ENCODE data around the gene RP9.

RP9 gene

DNA sequence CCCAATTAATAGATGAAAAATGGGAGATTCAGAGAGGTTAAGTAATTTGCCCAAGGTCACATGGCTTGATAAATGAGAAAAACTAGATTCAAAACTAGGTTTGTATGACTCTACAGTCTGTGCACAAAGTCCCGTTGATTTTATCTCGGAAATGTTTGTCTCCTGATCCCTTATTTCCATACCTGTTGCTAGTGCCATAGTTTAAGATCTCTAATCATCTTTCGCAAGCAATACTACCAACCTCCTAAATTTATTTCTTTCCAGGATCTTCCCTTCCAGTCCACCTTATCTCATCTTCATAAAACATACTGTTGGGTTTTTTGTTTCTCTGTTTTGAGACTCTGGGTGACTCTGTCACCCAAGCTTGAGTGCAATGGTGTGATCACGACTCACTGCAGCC is 49.6 kb downstream of the RP9 start:
- no peak for TF ChIP-seq POLR2AphosphoS5 (IDR thresholded peaks at IDR 0.05; ENCODE audit: low read depth, low read length)
- no peak for TF ChIP-seq TAF1 (IDR thresholded peaks at IDR 0.05; ENCODE audit: borderline replicate concordance, insufficient read depth, low read length)
- no peak for TF ChIP-seq FOXP2 (optimal IDR thresholded peaks at IDR 0.05; ENCODE audit: borderline replicate concordance, extremely low read depth, extremely low read length, insufficient read depth)
- no peak for TF ChIP-seq SIN3A (IDR thresholded peaks at IDR 0.05; ENCODE audit: borderline replicate concordance, insufficient read depth, low read length)
- TF ChIP-seq, protein P1, sequence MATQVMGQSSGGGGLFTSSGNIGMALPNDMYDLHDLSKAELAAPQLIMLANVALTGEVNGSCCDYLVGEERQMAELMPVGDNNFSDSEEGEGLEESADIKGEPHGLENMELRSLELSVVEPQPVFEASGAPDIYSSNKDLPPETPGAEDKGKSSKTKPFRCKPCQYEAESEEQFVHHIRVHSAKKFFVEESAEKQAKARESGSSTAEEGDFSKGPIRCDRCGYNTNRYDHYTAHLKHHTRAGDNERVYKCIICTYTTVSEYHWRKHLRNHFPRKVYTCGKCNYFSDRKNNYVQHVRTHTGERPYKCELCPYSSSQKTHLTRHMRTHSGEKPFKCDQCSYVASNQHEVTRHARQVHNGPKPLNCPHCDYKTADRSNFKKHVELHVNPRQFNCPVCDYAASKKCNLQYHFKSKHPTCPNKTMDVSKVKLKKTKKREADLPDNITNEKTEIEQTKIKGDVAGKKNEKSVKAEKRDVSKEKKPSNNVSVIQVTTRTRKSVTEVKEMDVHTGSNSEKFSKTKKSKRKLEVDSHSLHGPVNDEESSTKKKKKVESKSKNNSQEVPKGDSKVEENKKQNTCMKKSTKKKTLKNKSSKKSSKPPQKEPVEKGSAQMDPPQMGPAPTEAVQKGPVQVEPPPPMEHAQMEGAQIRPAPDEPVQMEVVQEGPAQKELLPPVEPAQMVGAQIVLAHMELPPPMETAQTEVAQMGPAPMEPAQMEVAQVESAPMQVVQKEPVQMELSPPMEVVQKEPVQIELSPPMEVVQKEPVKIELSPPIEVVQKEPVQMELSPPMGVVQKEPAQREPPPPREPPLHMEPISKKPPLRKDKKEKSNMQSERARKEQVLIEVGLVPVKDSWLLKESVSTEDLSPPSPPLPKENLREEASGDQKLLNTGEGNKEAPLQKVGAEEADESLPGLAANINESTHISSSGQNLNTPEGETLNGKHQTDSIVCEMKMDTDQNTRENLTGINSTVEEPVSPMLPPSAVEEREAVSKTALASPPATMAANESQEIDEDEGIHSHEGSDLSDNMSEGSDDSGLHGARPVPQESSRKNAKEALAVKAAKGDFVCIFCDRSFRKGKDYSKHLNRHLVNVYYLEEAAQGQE (IDR thresholded peaks at IDR 0.05; ENCODE audit: insufficient read depth in 1 of 2, low read depth in 2 of 2, low read length in 2 of 2), result no peak

DNA sequence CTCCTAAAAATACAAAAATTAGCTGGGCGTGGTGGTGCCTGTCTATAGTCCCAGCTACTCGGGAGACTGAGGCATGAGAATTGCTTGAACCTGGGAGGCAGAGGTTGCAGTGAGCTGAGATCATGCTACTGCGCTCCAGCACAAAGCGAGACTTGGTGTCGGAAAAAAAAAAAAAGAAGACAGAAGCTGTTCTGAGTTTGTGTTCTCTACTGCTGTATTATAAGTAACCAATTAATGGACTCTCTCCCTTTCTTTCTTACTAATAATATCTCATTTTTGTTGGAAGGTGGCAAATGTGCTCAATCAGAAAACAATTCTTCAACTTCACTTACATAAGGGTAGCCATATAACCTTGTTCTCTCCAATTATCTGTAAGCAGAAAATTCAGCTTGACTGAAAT is 54.0 kb downstream of the RP9 start:
- TF ChIP-seq FOXP2 (optimal IDR thresholded peaks at IDR 0.05; ENCODE audit: borderline replicate concordance, extremely low read depth, extremely low read length, insufficient read depth), result no peak

DNA sequence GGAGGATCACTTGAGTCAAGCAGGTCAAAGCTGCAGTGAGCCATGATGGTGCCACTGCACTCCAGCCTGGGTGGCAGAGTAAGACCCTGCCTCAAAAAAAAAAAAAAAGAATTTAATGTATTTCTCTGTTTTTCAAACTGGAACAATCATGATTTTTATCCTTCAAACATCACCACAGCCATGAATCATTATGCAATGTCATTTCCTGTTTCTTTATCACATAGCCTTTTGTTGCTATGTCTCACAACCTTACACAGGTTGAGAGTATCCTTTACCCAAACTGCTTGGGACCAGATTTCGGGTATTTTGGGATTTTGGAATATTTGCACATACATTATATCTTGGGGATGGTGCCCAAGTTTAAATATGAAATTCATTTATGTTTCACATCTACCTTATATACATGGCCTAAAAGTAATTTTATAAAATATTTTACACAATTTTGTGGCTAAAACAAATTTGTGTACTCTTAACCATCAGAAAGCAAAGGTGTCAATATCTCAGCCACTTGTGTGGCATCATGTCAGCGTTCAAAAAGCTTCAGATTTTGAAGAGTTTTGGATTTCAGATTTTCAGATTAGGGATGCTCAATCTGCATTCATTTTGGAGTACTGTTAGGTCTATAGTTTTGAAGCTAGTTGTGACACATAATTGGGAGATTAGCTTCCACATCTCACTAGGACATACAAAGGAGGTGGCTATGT is 54.8 kb downstream of the RP9 start:
- TF ChIP-seq FOXP2 (optimal IDR thresholded peaks at IDR 0.05; ENCODE audit: borderline replicate concordance, extremely low read depth, extremely low read length, insufficient read depth) (no peak), SIN3A (IDR thresholded peaks at IDR 0.05; ENCODE audit: borderline replicate concordance, insufficient read depth, low read length) (no peak), TAF1 (IDR thresholded peaks at IDR 0.05; ENCODE audit: borderline replicate concordance, insufficient read depth, low read length) (no peak), POLR2AphosphoS5 (IDR thresholded peaks at IDR 0.05; ENCODE audit: low read depth, low read length) (no peak)
- TF ChIP-seq, protein P1 (IDR thresholded peaks at IDR 0.05; ENCODE audit: insufficient read depth in 1 of 2, low read depth in 2 of 2, low read length in 2 of 2), result no peak

DNA sequence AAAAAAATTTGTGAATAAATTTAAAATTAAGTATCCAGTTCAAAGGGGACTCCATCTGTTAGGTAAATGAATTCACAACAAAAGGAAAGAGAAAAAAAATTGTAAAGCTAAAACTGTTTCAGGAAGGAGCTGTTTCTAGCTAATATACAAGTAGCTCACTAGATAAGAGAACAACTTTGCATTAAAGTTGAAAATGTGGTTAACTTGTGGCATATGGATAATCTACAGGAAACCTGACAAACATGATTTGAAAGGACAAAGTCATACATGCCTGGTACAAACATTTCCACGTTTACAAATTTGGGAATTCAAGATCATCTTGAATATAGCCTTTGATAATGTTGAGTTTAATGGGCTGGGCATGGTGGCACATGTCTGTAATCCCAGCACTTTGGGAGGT is 55.5 kb downstream of the RP9 start:
- no peak for TF ChIP-seq TAF1 (IDR thresholded peaks at IDR 0.05; ENCODE audit: borderline replicate concordance, insufficient read depth, low read length)
- TF ChIP-seq, protein P1 (IDR thresholded peaks at IDR 0.05; ENCODE audit: insufficient read depth in 1 of 2, low read depth in 2 of 2, low read length in 2 of 2), result no peak
- TF ChIP-seq FOXP2 (optimal IDR thresholded peaks at IDR 0.05; ENCODE audit: borderline replicate concordance, extremely low read depth, extremely low read length, insufficient read depth), result no peak
- TF ChIP-seq POLR2AphosphoS5 (IDR thresholded peaks at IDR 0.05; ENCODE audit: low read depth, low read length), result no peak
- TF ChIP-seq SIN3A (IDR thresholded peaks at IDR 0.05; ENCODE audit: borderline replicate concordance, insufficient read depth, low read length), result no peak

DNA sequence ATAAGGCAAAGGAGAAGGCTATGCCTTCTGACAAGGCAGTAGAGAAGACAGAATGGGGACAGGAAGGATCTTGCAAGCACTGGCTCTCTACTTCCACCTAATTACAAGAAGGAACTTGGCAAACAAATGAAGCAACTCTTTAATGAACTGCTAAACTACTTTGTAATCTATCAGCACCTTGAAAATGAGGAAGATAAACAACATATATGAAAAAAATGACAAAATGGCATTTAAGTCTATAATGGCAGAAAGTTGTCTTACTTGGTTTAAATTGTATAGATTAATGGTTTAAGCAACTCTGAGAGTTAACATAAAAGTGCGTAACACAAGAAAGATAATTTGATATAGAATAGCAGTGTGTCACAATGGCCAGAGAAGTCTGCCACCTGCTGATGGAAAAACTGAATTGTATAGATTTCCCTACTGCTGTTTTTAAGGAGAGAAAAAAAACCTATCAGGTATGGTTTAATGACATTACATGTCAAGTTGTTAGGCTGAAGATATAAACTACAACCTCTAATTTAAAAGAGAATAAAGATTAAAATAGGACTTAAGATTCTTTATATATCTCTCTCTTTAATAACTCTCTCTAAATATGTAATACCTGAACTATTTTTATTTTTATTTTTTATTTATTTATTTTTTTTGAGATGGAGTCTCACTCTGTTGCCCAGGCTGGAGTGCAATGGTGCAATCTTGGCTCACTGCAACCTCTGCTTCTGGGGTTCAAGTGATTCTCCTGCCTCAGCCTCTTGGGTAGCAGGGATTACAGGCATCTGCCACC is 58.5 kb downstream of the RP9 start:
- TF ChIP-seq FOXP2 (optimal IDR thresholded peaks at IDR 0.05; ENCODE audit: borderline replicate concordance, extremely low read depth, extremely low read length, insufficient read depth) (no peak), SIN3A (IDR thresholded peaks at IDR 0.05; ENCODE audit: borderline replicate concordance, insufficient read depth, low read length) (no peak), POLR2AphosphoS5 (IDR thresholded peaks at IDR 0.05; ENCODE audit: low read depth, low read length) (no peak), TAF1 (IDR thresholded peaks at IDR 0.05; ENCODE audit: borderline replicate concordance, insufficient read depth, low read length) (no peak)
- TF ChIP-seq, protein P1 (IDR thresholded peaks at IDR 0.05; ENCODE audit: insufficient read depth in 1 of 2, low read depth in 2 of 2, low read length in 2 of 2), result no peak

All from PFSK-1 (cell line).